H1 (cell line): ENCODE data around the gene TBC1D3B.
"Not testable (repeated sequence)": the region's sequence is repeated elsewhere in the genome, so short reads cannot be mapped to it uniquely, and the experiment has no call there.

Source experiments
- BCL11A ChIP-seq, 2 experiments: IDR thresholded peaks; one replicate each; pipeline ENCODE4 v1.6.1; 2011; ENCODE audit warnings: low read depth in 2 of 2, low read length in 2 of 2, mild to moderate bottlenecking in 2 of 2
- EZH2 ChIP-seq: fragments of 200-600 bp; sonication (generic); IDR thresholded peaks from 2 replicates; pipeline ENCODE4 v1.7.1; 2012; ENCODE audit warnings: low read depth, mild to moderate bottlenecking, moderate library complexity, low read length, inconsistent platforms; ENCODE audit not compliant: severe bottlenecking
- GABPA ChIP-seq: IDR thresholded peaks from 2 replicates; pipeline ENCODE4 v1.6.1; 2011; ENCODE audit warnings: mild to moderate bottlenecking, low read length, moderate library complexity, borderline replicate concordance; ENCODE audit not compliant: insufficient read depth
- KDM4A ChIP-seq: IDR thresholded peaks from one replicate; pipeline ENCODE4 v1.7.1; 2012; ENCODE audit warnings: low read depth, mild to moderate bottlenecking, moderate library complexity, low read length, inconsistent platforms; ENCODE audit not compliant: severe bottlenecking
- POLR2A ChIP-seq, 2 experiments: IDR thresholded peaks; 1 replicate in 1 of 2; 2 replicates in 1 of 2; pipeline ENCODE4 v1.6.1; 2011; ENCODE audit warnings: low read depth in 2 of 2, low read length in 2 of 2, mild to moderate bottlenecking in 2 of 2; ENCODE audit errors: control extremely low read depth in 1 of 2
- RNF2 ChIP-seq: fragments of 200-900, 300-1000 bp; sonication (generic); IDR thresholded peaks from 2 replicates; pipeline ENCODE4 v1.7.1; 2016; ENCODE audit warnings: borderline replicate concordance, low read depth, mild to moderate bottlenecking, antibody characterized with exemption, low read length; ENCODE audit not compliant: poor library complexity, severe bottlenecking; ENCODE audit errors: missing control alignments

- not testable (repeated sequence) for TF ChIP-seq GABPA; KDM4A; POLR2A (IDR thresholded peaks at IDR 0.05; ENCODE audit: control extremely low read depth in 1 of 2, low read depth in 2 of 2, low read length in 2 of 2); RNF2; BCL11A (IDR thresholded peaks at IDR 0.05; ENCODE audit: low read depth in 2 of 2, low read length in 2 of 2); EZH2
Measured at GRCh38 chr17:36215406-36216308, 39.2 kb upstream of the TBC1D3B start.
